HG03354 (cell line): ENCODE measurements around the gene CDH8.
"Not testable (repeated sequence)": the region's sequence is repeated elsewhere in the genome, so short reads cannot be mapped to it uniquely, and the experiment has no call there.

ENCODE experiments used
- ATAC-seq: cut with Tn5 transposase; IDR thresholded peaks from one replicate; pipeline ENCODE4 v1.9.1; 2021; ENCODE audit warnings: mild to moderate bottlenecking; ENCODE audit not compliant: unreplicated experiment, poor library complexity, severe bottlenecking

Gene CDH8

GRCh38 chr16:61945511-61945910, 90.7 kb downstream of the CDH8 start:
- ATAC-seq = no peak

GRCh38 chr16:61944004-61944403, 92.2 kb downstream of the CDH8 start:
- no peak for ATAC-seq

GRCh38 chr16:61940611-61941010, 95.6 kb downstream of the CDH8 start:
- no peak for ATAC-seq

GRCh38 chr16:61937646-61938045, 98.6 kb downstream of the CDH8 start:
- ATAC-seq = no peak

GRCh38 chr16:61936522-61936921, 99.7 kb downstream of the CDH8 start:
- no peak for ATAC-seq

- ATAC-seq = no peak
These were observed 101.6 kb downstream of the CDH8 start for GRCh38 chr16:61934601-61935000.

GRCh38 chr16:61929776-61930175, 106.5 kb downstream of the CDH8 start:
- ATAC-seq = no peak

GRCh38 chr16:61926766-61927165, 109.5 kb downstream of the CDH8 start:
- ATAC-seq = no peak

GRCh38 chr16:61923629-61924028, 112.6 kb downstream of the CDH8 start:
- ATAC-seq = no peak

- no peak for ATAC-seq
These were observed 114.9 kb downstream of the CDH8 start for GRCh38 chr16:61921373-61921772.

- ATAC-seq = not testable (repeated sequence)
These were observed 118.1 kb downstream of the CDH8 start for GRCh38 chr16:61917865-61918826.

- ATAC-seq = no peak
These were observed 120.7 kb downstream of the CDH8 start for GRCh38 chr16:61915569-61915968.

GRCh38 chr16:61909074-61909473, 127.2 kb downstream of the CDH8 start:
- ATAC-seq = no peak

- ATAC-seq = no peak
These were observed 127.8 kb downstream of the CDH8 start for GRCh38 chr16:61908426-61908825.

- ATAC-seq = no peak
These were observed 134.5 kb downstream of the CDH8 start for GRCh38 chr16:61901689-61902088.

GRCh38 chr16:61900482-61900881, 135.8 kb downstream of the CDH8 start:
- no peak for ATAC-seq

GRCh38 chr16:61897657-61898056, 138.6 kb downstream of the CDH8 start:
- no peak for ATAC-seq

- ATAC-seq = no peak
These were observed 143.7 kb downstream of the CDH8 start for GRCh38 chr16:61892531-61892930.

GRCh38 chr16:61891460-61891859, 144.8 kb downstream of the CDH8 start:
- ATAC-seq = no peak

GRCh38 chr16:61890386-61890785, 145.9 kb downstream of the CDH8 start:
- ATAC-seq = no peak

- no peak for ATAC-seq
These were observed 148.3 kb downstream of the CDH8 start for GRCh38 chr16:61887903-61888302.

GRCh38 chr16:61885343-61885742, 150.9 kb downstream of the CDH8 start:
- no peak for ATAC-seq
